ENCODE results near the gene JMJD8.
"Not testable (repeated sequence)": the region's sequence is repeated elsewhere in the genome, so short reads cannot be mapped to it uniquely, and the experiment has no call there.

JMJD8 gene

GRCh38 chr16:716200-716568, 32.0 kb upstream of the JMJD8 start:
- H3K27ac ChIP-seq (ENCODE audit: low read depth, low read length) = no peak overlapping the region
- H3K4me3 ChIP-seq (ENCODE audit: low read depth in 1 of 5, low read length in 5 of 5) = peak overlapping the region in 3 of 5 donors; percentile 10 to 78 (median 68)
- peaks cover 0 to 41% (median 29%) of the 10 kb centered on the region in 5 donors for H3K4me1 ChIP-seq (ENCODE audit: control insufficient read depth in 5 of 5, insufficient read depth in 5 of 5, low read length in 5 of 5)

GRCh38 chr16:715477-716199, 31.5 kb upstream of the JMJD8 start:
- Histone ChIP-seq H3K27ac (ENCODE audit: low read depth, low read length) (no peak overlapping the region), H3K4me1 (ENCODE audit: control insufficient read depth in 5 of 5, insufficient read depth in 5 of 5, low read length in 5 of 5) (peaks cover 0 to 36% (median 27%) of the 10 kb centered on the region in 5 donors), H3K27me3 (ENCODE audit: control insufficient read depth in 5 of 5, insufficient read depth in 4 of 5, low read length in 5 of 5) (peaks cover 11 to 22% (median 14%) of the 10 kb centered on the region in 5 donors), H3K36me3 (ENCODE audit: control insufficient read depth in 5 of 5, insufficient read depth in 5 of 5, low read length in 5 of 5) (no peaks in the 10 kb centered on the region), H3K9ac (ENCODE audit: low read length in 5 of 5) (peak overlapping the region in 3 of 5 donors; percentile 21 to 59 (median 56)), H3K9me3 (ENCODE audit: control insufficient read depth in 5 of 5, low read length in 5 of 5) (no peaks in the 10 kb centered on the region), H3K4me3 (ENCODE audit: low read depth in 1 of 5, low read length in 5 of 5) (peak overlapping the region in 4 of 5 donors; percentile 56 to 78 (median 70))

More at GRCh38 chr16:716200-716568, 32.0 kb upstream of the JMJD8 start:
- peak overlapping the region in 4 of 5 donors; percentile 10 to 59 (median 29) for H3K9ac ChIP-seq (ENCODE audit: low read length in 5 of 5)
- H3K27me3 ChIP-seq (ENCODE audit: control insufficient read depth in 5 of 5, insufficient read depth in 4 of 5, low read length in 5 of 5) = peaks cover 6 to 16% (median 9%) of the 10 kb centered on the region in 5 donors
- no peaks in the 10 kb centered on the region for H3K9me3 ChIP-seq (ENCODE audit: control insufficient read depth in 5 of 5, low read length in 5 of 5)
- H3K36me3 ChIP-seq (ENCODE audit: control insufficient read depth in 5 of 5, insufficient read depth in 5 of 5, low read length in 5 of 5) = no peaks in the 10 kb centered on the region

DNA sequence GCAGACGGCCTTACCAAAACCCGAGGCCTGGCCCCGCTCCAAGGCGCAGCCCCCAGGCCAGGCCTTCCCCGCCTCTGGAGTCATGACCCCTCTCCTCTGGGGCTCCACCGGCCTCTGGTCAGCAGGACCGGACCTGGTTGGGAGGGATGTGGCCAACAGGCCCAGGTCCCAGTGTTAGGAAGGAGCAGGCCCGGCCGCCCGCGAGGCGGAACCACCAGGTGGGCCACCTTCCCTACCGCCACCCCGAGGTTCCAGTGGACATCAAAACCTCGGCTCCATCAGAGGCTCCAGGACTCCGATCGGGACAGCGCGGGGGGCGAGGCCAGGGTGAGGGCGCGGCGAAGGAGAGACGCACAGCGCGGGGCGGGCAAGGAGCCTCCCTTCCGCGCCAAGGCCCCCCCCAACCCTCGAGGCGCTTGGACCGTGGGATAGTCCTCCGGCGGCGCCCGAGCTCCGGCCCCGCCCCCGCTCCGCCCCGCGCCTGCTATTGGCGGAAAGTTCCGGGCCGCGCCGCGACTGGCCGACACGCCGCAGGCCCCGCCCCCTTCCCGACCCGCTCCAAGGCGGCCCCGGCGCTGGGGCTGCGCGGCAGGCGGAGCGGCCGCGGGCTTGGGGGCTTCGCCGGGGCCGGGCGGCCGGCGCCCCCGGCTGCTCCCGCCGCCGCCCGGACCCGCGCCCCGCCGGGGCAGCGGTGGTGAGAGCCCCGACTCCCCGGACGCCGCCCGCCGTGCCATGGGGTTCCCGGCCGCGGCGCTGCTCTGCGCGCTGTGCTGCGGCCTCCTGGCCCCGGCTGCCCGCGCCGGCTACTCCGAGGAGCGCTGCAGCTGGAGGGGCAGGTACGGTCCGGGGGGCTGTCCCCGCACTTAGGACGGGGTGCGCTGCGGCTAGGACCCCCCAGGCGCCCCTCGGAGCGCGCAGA, 30.7 kb upstream of the JMJD8 start, which contains the start of gene METRN:
Gene METRN (plus strand): TSS at position 561 of the 919 bp plus-strand sequence. CDS start 172 bp downstream, at position 733.
- Histone ChIP-seq H3K27me3 (ENCODE audit: control insufficient read depth in 5 of 5, insufficient read depth in 4 of 5, low read length in 5 of 5) (peaks cover 18 to 28% (median 22%) of the 10 kb centered on the region in 5 donors), H3K27ac (ENCODE audit: low read depth, low read length) (no peak within 1 kb of the TSS), H3K36me3 (ENCODE audit: control insufficient read depth in 5 of 5, insufficient read depth in 5 of 5, low read length in 5 of 5) (no peaks in the 10 kb centered on the region), H3K9ac (ENCODE audit: low read length in 5 of 5) (peak within 1 kb of the TSS in 3 of 5 donors; percentile 21 to 59 (median 56)), H3K4me1 (ENCODE audit: control insufficient read depth in 5 of 5, insufficient read depth in 5 of 5, low read length in 5 of 5) (peaks cover 0 to 28% (median 19%) of the 10 kb centered on the region in 5 donors), H3K9me3 (ENCODE audit: control insufficient read depth in 5 of 5, low read length in 5 of 5) (no peaks in the 10 kb centered on the region), H3K4me3 (ENCODE audit: low read depth in 1 of 5, low read length in 5 of 5) (peak within 1 kb of the TSS in 4 of 5 donors; percentile 56 to 78 (median 70))

- H3K27ac ChIP-seq (ENCODE audit: low read depth, low read length) = no peak overlapping the region
- no peak overlapping the region for H3K9ac ChIP-seq (ENCODE audit: low read length in 5 of 5)
- no peaks in the 10 kb centered on the region for H3K36me3 ChIP-seq (ENCODE audit: control insufficient read depth in 5 of 5, insufficient read depth in 5 of 5, low read length in 5 of 5)
- H3K9me3 ChIP-seq (ENCODE audit: control insufficient read depth in 5 of 5, low read length in 5 of 5) = no peaks in the 10 kb centered on the region
- peaks cover 25 to 36% (median 30%) of the 10 kb centered on the region in 5 donors for H3K27me3 ChIP-seq (ENCODE audit: control insufficient read depth in 5 of 5, insufficient read depth in 4 of 5, low read length in 5 of 5)
- H3K4me1 ChIP-seq (ENCODE audit: control insufficient read depth in 5 of 5, insufficient read depth in 5 of 5, low read length in 5 of 5) = peaks cover 0 to 25% (median 17%) of the 10 kb centered on the region in 5 donors
- H3K4me3 ChIP-seq (ENCODE audit: low read depth in 1 of 5, low read length in 5 of 5) = no peak overlapping the region
Measured at GRCh38 chr16:714079-714478, 29.9 kb upstream of the JMJD8 start.

DNA sequence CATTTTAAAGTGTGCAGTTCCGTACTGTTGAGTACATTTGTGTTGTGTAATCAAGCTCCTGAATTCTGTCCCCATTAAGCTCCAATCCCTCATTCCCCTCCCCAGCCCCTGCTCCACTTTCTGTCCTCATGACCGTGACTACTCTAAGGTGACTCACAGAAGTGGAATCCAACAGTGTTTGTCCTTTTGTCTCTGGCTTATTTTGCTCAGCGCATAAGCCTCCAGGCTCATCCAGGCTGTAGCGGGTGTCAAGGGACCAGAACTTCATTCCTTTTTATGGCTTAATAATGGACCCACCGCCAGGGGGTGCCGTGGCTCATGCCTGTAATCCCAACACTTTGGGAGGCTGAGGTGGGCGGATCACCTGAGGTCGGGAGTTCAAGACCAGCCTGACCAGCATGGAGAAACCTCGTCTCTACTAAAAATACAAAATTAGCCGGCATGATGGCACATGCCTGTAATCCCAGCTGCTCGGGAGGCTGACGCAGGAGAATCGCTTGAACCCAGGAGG, 28.7 kb upstream of the JMJD8 start:
- not testable (repeated sequence) for H3K9ac ChIP-seq (ENCODE audit: low read length in 5 of 5); H3K27ac ChIP-seq (ENCODE audit: low read depth, low read length); H3K4me3 ChIP-seq (ENCODE audit: low read depth in 1 of 5, low read length in 5 of 5); H3K9me3 ChIP-seq (ENCODE audit: control insufficient read depth in 5 of 5, low read length in 5 of 5); H3K36me3 ChIP-seq (ENCODE audit: control insufficient read depth in 5 of 5, insufficient read depth in 5 of 5, low read length in 5 of 5)
- H3K4me1 ChIP-seq (ENCODE audit: control insufficient read depth in 5 of 5, insufficient read depth in 5 of 5, low read length in 5 of 5) = peaks cover 0 to 25% (median 17%) of the 10 kb centered on the region in 5 donors
- H3K27me3 ChIP-seq (ENCODE audit: control insufficient read depth in 5 of 5, insufficient read depth in 4 of 5, low read length in 5 of 5) = peaks cover 37 to 45% (median 43%) of the 10 kb centered on the region in 5 donors

DNA sequence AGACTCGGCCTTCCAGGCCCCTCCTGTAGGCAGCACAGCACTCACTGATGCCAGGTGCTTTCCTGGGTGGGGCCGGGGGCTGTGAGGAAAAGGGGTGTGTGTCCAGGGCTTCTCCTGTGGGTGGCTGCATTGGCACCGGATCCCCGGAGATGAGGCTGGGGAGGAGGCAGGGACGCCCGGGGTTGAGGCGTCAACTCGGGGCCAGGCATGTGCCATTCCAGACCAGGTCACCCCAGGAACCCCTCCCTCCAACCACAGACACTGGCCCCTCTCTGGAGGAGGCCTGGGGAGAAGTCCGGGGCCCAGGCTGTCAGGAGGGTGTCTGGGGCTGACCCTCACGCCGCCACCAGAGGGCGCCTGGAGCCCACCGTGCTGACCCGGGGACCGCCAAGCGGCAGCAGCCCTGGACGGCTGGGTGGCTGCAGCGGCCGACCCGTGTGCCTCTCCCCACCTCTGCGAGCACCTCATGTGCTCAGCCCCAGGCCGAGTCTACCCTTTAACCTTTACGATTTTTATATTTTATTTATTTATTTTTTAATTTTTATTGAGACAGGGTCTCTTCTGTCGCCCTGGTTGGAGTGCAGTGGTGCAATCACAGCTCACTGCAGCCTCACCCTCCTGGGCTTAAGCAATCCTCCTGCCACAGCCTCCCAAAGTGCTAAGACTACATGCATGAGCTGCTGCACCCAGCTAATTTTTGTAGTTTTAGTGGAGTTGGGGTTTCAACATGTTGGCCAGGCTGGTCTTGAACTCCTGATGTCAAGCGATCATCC, 27.6 kb upstream of the JMJD8 start:
- peaks cover 45 to 52% (median 52%) of the 10 kb centered on the region in 5 donors for H3K27me3 ChIP-seq (ENCODE audit: control insufficient read depth in 5 of 5, insufficient read depth in 4 of 5, low read length in 5 of 5)
- no peak overlapping the region for H3K27ac ChIP-seq (ENCODE audit: low read depth, low read length)
- no peaks in the 10 kb centered on the region for H3K36me3 ChIP-seq (ENCODE audit: control insufficient read depth in 5 of 5, insufficient read depth in 5 of 5, low read length in 5 of 5)
- H3K4me3 ChIP-seq (ENCODE audit: low read depth in 1 of 5, low read length in 5 of 5) = no peak overlapping the region
- no peak overlapping the region for H3K9ac ChIP-seq (ENCODE audit: low read length in 5 of 5)
- H3K9me3 ChIP-seq (ENCODE audit: control insufficient read depth in 5 of 5, low read length in 5 of 5) = no peaks in the 10 kb centered on the region
- peaks cover 0 to 25% (median 17%) of the 10 kb centered on the region in 5 donors for H3K4me1 ChIP-seq (ENCODE audit: control insufficient read depth in 5 of 5, insufficient read depth in 5 of 5, low read length in 5 of 5)

- H3K4me1 ChIP-seq (ENCODE audit: control insufficient read depth in 5 of 5, insufficient read depth in 5 of 5, low read length in 5 of 5) = peaks cover 0 to 24% (median 13%) of the 10 kb centered on the region in 5 donors
- no peaks in the 10 kb centered on the region for H3K9me3 ChIP-seq (ENCODE audit: control insufficient read depth in 5 of 5, low read length in 5 of 5)
- no peaks in the 10 kb centered on the region for H3K36me3 ChIP-seq (ENCODE audit: control insufficient read depth in 5 of 5, insufficient read depth in 5 of 5, low read length in 5 of 5)
- no peak overlapping the region for H3K9ac ChIP-seq (ENCODE audit: low read length in 5 of 5)
- no peak overlapping the region for H3K27ac ChIP-seq (ENCODE audit: low read depth, low read length)
- H3K4me3 ChIP-seq (ENCODE audit: low read depth in 1 of 5, low read length in 5 of 5) = no peak overlapping the region
- peaks cover 47 to 55% (median 52%) of the 10 kb centered on the region in 5 donors for H3K27me3 ChIP-seq (ENCODE audit: control insufficient read depth in 5 of 5, insufficient read depth in 4 of 5, low read length in 5 of 5)
Measured at GRCh38 chr16:711084-711483, 26.9 kb upstream of the JMJD8 start.

GRCh38 chr16:710500-711075, 26.5 kb upstream of the JMJD8 start:
- Histone ChIP-seq H3K27me3 (ENCODE audit: control insufficient read depth in 5 of 5, insufficient read depth in 4 of 5, low read length in 5 of 5) (peaks cover 47 to 57% (median 52%) of the 10 kb centered on the region in 5 donors), H3K4me3 (ENCODE audit: low read depth in 1 of 5, low read length in 5 of 5) (no peak overlapping the region)

More at GRCh38 chr16:710500-711075, 26.5 kb upstream of the JMJD8 start:
- Histone ChIP-seq H3K36me3 (ENCODE audit: control insufficient read depth in 5 of 5, insufficient read depth in 5 of 5, low read length in 5 of 5) (no peaks in the 10 kb centered on the region), H3K9me3 (ENCODE audit: control insufficient read depth in 5 of 5, low read length in 5 of 5) (no peaks in the 10 kb centered on the region), H3K9ac (ENCODE audit: low read length in 5 of 5) (no peak overlapping the region), H3K4me1 (ENCODE audit: control insufficient read depth in 5 of 5, insufficient read depth in 5 of 5, low read length in 5 of 5) (peaks cover 0 to 19% (median 9%) of the 10 kb centered on the region in 5 donors), H3K27ac (ENCODE audit: low read depth, low read length) (no peak overlapping the region)
